Prostate gland (tissue), 2 donors: ENCODE data around the gene ADH5.

Experiments used
- POLR2A ChIP-seq: fragments of 450-650 bp; IDR thresholded peaks from one replicate; pipeline ENCODE4 v1.6.1; 2016; ENCODE audit warnings: antibody characterized with exemption, mild to moderate bottlenecking
- TF ChIP-seq, protein P1 (sequence below), 4 experiments: fragments of 200-600 bp in 2 of 4; fragments of 450-650 bp in 2 of 4; sonication (generic) in 2 of 4; IDR thresholded peaks; 1 replicate in 3 of 4; 2 replicates in 1 of 4; pipeline ENCODE4 v1.5.1; 2016 to 2019; ENCODE audit warnings: antibody characterized with exemption in 4 of 4, mild to moderate bottlenecking in 2 of 4, moderate library complexity in 2 of 4

DNA sequence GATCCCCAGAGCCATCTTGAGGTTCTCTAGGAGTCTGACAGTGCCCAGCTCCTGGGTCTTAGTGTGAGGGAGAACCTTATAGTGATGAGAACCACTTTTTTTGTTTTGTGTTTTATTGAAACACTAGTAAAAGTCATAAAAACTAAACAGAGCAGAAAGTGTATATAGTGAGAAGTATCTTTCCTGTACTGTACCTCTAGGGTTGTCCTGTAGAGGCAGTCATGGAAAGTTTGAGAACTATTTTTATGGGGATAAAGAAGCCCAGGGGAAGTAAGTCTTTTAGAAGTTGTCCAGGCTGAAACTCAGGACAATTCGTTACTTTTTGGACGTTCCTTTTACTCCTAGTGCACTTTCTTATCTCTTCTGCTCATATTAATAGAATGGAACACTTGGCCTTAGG lies 40.9 kb downstream of the ADH5 start:
- TF ChIP-seq, protein P1, sequence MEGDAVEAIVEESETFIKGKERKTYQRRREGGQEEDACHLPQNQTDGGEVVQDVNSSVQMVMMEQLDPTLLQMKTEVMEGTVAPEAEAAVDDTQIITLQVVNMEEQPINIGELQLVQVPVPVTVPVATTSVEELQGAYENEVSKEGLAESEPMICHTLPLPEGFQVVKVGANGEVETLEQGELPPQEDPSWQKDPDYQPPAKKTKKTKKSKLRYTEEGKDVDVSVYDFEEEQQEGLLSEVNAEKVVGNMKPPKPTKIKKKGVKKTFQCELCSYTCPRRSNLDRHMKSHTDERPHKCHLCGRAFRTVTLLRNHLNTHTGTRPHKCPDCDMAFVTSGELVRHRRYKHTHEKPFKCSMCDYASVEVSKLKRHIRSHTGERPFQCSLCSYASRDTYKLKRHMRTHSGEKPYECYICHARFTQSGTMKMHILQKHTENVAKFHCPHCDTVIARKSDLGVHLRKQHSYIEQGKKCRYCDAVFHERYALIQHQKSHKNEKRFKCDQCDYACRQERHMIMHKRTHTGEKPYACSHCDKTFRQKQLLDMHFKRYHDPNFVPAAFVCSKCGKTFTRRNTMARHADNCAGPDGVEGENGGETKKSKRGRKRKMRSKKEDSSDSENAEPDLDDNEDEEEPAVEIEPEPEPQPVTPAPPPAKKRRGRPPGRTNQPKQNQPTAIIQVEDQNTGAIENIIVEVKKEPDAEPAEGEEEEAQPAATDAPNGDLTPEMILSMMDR (IDR thresholded peaks at IDR 0.05): no peak
- TF ChIP-seq POLR2A: no peak
